SU-DHL-6 (cell line): Measurements from ENCODE around the gene SYNGR2.

Source experiments
- CTCF ChIP-seq: fragments of 200-600 bp; sonication (generic); IDR thresholded peaks from one replicate; pipeline ENCODE4 v1.5.1; 2017; ENCODE audit warnings: antibody characterized with exemption, mild to moderate bottlenecking, low read length, moderate library complexity; ENCODE audit not compliant: insufficient read depth, poor library complexity, severe bottlenecking
- EZH2phosphoT487 ChIP-seq: fragments of 200-600 bp; sonication (generic), shearing (Covaris generic); conservative IDR thresholded peaks from 2 replicates; pipeline ENCODE4 v1.6.1; 2018; ENCODE audit warnings: mild to moderate bottlenecking, antibody characterized with exemption, low read length, moderate library complexity, mixed read lengths

- TF ChIP-seq CTCF, result peak; percentile 16
- no peak for TF ChIP-seq EZH2phosphoT487
These were observed 6.7 kb downstream of the SYNGR2 start for GRCh38 chr17:78174870-78175642.
